Dermis blood vessel endothelial cell (primary cell): ENCODE results near the gene BASP1. TPM values are rescaled to one million over a fixed set of nuclear protein-coding genes. Genes with fewer than 3 reads are reported as not detected.
"Not testable (repeated sequence)": the region's sequence is repeated elsewhere in the genome, so short reads cannot be mapped to it uniquely, and the experiment has no call there.

Experiments used
- DNase-seq: peaks from one replicate; pipeline ENCODE4 v3.0.0; 2010
- total RNA-seq: library from RNA; depleted of rRNA; stranded (reverse); fragments of >200 nt; gene quantifications from 2 replicates; pipeline ENCODE4 v1.2.3, GENCODE V29; 2014

Gene BASP1
- total RNA-seq, 1 donor from 2014 or later: 4.4 TPM

DNA sequence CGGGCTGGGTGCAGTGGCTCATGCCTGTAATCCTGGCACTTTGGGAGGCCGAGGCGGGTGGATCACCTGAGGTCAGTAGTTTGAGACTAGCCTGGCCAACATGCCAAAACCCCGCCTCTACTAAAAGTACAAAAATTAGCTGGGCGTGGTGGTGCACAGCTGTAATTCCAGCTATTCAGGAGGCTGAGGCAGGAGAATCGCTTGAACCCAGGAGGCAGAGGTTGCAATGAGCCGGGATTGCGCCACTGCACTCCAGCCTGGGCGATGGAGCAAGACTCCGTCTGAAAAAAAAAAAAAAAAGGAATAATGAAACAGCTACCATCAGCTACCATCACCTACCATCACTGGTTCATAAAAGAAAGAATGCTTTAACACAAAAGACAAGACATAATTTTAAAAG, 25.9 kb upstream of the BASP1 start:
- DNase-seq: not testable (repeated sequence)

DNA sequence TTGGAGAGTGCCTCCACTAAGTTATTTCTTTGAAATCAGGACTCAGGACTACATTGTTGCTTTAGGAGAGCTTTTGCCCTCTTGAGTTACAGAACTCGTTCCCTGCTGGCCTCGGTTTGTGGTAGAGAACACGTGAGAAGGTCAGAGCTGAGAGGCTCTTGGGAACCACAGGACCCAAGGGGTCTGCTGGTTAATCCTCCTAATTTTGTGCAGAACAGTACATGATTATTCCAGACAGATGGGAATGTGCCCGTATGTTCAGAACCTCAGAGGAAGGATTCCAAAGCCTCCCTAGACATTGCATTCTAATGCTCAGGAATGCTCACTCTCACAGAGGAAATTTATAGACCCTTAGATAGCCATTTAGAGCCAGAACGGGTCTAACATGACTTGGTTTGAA, 25.2 kb upstream of the BASP1 start:
- DNase-seq: no peak

DNA sequence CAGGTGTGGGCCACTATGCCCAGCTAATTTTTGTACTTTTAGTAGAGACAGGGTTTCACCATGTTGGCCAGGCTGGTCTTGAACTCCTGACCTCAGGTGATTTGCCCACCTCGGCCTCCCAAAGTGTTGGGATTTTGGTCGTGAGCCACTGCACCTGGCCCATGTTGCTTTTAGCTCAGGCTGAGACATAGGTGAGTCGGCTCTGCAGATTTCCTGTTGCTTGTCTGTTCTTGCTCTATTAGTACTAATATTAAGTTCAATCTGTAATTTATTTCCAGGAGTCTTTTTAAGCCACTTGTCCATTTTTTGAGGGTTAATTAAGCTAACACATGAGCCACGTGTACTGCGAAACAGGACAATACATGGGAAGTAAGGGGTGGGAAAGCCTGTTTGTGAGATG, 21.4 kb upstream of the BASP1 start:
- no peak for DNase-seq

DNA sequence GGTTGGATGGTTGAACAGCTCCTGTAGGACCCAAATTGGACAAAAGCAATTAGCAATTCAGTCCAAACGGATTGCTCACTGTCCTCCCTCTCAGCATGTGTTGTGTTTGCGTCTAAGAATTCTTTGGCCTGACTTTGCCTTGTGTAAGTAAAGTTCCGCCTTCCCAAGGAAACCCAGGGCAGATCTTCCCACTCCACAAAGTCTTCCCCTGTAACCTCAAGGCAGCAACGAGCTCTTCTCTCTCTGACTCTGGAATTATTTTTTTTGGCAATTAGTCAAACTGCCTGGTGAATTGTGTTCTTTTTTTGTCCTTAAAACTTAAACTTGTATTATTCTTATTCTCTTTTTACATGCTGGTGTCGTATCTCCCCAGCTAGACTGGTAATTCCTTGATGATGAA, 20.7 kb upstream of the BASP1 start:
- DNase-seq: peak; percentile 16

DNA sequence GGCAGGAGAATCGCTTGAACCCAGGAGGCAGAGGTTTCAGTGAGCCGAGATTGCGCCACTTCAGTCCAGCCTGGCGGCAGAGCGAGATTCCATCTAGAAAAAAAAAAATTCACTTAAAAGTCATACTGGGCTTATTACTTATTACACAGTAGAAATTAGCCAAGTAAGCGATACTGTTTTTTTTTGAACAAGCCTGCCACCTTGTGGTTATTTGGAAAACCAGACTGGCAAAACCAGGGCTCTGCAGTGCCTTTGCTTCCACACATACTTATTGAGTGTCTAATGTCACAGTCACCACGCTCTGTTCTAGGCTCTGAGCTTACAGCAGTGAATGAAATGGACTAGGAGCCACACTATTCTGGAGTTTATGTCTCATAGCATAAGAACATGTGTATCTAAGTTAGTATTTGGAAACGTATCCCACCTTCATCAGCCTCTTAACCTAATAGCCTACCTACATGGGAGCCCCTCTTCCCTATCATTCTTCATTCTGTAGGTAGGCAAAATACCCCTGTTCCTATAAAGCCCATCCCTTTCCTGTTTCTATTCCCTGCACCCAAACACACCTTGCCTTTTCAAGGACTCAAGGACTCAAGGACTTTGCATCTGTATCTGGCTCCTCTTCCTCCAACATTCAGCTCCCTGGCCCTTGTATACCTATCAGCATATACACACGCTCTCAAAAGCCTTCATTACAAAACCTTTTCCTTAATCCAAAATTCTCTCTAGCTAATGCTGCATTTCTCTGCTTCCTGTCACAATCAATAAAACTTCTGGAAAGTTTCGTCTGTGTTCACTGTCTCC, 13.9 kb upstream of the BASP1 start:
- peak; percentile 84 for DNase-seq

DNA sequence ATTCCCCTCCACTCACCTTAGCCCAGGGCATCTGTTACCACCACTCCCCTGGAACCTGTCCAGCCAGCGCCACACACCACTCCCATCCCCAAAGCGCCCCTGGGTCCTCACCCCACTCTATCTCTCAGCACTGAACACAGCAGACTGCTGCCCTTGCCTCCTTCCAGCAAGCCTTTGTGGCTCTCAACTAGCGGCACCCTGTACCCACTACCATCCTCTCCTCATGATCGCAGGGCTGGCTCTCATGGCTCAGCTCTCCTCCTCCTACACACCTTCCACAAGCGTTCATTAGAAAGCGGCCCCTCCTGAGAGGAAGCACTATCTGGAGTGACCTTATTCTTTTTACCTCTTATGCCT, 13.3 kb upstream of the BASP1 start:
- no peak for DNase-seq

DNA sequence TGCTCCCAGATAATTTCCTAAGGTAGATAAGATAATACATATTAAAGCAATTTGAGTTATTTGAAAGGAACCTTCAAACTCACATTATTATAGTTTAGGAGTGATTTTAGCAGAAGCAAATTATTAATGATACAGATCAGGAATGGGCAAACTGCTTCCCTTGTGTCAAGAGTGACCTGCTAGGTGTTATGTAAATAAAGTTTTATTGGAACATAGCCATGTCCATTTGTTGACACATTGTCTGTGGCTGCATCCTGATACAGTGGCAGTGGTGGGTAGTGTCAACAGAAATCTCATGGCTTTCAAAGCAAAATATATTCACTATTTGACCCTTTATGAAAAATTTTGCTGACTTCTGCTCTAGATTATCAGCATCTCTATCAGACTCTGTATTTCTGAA, 11.4 kb upstream of the BASP1 start:
- DNase-seq: no peak

DNA sequence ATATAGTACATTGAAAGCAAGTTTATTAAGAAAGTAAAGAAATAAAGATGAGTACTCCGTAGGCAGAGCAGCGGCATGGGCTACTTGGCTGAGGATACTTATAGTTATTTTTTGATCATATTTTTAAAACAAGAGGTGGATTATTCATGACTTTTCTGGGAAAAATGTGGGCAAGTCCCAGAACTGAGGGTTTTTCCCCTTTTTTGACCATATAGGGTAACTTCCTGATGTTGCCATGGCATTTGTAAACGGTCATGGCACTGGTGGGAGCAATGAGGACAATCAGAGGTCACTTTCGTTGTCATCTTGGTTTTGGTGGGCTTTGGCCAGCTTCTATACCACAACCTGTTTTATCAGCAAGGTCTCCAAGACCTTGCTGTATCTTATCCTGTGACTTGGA, 5.2 kb upstream of the BASP1 start:
- DNase-seq: no peak

DNA sequence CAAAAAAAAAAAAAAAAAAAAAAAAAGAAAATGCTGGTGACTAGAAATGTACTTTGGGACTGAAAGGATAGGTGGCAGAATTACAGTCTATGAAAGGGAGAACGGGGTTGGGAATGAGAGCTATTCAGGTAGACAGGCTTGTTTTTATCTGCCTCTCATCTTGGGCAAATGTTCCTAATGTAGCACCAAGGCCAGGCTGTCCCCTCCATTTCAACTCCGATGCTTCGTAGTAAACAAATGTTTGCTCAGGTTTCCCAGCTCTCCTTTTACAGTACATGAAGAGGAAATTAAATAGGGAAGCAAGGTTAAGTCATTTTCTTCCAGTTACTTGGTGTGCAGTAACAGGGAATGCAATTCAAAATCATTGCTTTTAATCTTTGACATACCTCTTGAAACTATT, 4.4 kb upstream of the BASP1 start:
- DNase-seq: no peak

DNA sequence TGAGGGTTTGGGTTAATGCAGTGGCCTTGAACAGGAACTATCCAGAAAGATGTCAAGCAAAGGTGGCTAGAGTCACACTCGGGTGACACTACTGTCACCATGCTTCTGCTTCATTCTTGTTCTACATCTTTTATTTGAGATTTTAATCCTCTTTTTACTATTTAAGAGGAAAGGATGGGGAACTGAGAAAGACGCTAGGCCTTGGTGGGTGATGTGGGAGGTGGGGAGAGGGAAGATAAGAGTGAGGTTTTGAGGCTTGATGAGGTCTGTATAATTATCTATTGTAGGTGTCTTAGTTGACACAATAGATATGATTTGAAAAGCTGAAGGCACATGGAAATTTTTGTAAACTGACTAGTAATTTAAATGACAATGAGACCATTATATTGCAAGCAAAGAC, 3.5 kb upstream of the BASP1 start:
- DNase-seq: no peak

DNA sequence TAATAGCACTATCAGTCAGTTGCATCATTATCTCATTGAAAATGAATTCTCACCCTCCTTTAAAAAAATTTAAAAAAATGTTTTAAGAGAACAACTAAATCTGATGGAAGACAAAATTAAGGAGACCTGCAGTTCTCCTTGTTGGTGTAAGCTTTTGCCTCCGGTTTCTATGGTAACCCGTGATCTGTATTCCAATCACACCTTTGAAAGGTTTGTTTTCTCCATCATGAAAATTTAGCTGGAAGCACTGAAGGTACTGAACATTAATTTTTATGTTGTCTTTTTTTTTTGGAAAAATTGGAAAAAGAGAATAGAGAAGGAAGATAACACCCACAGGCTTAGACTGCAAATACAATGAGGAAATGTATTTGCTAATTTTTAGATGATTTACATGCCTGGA, 2.5 kb upstream of the BASP1 start:
- no peak for DNase-seq

DNA sequence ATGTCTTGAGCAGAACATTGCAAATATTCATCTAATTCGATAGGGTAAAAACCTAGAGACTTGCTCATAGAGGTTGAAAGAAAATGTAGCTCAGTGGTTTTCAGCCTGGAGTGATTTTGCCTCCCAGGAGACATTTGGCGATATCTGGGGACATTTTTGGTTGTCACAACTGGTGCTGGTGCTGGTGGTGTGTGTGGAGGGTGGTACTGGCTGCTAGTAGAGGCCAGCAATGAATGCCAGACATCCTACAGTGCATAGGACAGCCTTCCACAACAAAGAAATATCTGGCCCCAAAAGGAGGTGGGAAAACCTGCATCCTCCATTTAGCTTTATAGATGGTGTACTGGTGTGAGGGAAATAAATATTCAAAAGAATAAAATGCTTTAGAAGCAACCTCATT, 2.1 kb upstream of the BASP1 start:
- DNase-seq: no peak

DNA sequence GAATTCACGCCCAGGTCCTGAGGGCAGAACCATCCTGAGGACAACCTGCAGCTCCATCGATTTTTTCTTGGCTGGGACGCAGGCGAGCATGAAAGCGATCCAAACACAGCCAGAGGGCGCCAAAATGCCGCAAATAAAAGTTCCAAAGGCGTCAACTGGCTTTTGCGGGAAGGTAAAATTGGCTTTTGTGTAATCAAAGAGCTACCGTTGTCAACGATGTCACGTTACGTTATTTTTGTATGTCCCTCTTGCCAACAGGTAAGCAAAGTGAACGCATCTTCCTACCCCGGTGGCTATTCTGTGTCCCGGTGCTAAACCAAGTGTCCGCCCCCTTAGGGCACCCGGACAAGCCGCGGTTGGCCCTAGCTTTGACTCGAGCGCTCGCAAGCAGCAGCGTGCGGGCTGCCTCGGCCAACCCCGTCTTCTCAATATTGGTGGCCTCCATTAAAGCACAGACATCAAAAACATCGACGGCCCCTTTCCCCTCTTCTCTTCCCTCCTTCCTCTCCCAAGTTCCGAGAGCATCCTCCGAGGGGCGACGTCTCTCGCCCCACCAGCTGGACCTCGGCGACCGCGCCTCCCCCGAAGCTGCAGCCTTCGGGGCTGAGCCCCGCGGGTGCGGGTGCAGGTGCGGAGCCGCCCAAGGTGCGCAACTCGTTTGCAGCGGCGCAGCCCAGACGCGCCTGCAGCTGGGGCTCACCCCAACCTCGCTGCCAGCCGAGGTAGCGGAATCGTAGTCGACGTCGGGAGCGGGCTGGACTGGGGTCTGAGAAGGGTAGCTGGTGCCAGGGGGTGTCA, 1.1 kb upstream of the BASP1 start:
- peak; percentile 89 for DNase-seq

DNA sequence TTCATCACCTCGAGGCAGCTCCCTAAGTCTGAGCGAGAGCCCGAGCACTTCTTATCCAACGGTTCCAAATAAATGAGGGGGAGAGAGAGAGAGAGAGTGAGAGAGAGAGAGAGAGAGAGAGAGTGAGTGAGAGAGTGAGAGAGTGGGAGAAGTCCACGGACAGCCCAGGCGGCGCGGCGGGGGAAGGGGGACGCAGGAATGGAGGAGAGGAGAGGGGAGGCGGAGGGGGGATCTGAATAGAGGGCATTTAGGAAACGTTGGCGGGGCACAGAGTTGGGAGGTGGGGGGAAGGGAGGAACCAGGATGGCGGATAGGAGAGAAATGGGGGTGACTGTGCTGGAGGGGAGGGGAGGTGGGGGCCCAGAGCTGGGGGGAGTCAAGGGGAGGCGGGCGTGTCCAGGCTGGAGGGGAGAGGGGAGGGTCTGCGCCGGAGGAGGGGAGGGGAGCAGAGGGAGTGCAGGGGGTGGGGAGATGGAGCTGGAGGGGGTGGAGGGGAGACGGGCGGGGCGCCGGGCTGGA, 398 bp upstream of the BASP1 start:
- DNase-seq: peak; percentile 19

DNA sequence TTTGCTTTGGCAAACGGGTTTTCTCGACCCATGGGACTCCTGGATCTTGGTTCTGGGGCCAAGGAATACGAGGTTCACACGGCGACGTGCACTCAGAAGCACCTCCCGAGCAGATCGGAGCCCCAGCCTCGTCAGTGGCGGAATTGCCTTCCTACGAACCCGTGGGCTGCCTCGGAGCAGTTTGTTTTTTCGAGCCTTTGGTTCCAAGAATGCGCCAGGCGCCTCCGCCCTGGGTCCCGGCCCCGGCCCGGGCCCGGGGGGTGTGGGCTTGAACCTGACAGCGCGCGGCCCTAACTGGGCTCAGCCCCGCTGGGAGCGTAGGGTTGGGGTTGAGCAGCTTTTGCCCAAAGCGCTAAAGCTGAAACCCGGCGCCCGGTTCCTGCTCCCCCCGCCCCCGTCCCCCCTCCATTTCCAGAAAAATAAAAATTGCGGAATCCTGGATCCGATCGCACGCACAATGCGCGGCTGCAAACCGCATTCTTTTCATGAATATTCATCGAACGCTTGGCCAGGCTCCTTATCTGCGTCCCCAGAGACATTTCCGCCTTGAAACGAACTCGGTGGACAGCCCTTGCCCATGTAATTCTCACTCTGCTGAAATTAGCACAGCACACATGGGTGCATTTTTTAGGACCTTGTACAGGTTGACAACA, 1.0 kb downstream of the BASP1 start:
- DNase-seq: peak; percentile 47

DNA sequence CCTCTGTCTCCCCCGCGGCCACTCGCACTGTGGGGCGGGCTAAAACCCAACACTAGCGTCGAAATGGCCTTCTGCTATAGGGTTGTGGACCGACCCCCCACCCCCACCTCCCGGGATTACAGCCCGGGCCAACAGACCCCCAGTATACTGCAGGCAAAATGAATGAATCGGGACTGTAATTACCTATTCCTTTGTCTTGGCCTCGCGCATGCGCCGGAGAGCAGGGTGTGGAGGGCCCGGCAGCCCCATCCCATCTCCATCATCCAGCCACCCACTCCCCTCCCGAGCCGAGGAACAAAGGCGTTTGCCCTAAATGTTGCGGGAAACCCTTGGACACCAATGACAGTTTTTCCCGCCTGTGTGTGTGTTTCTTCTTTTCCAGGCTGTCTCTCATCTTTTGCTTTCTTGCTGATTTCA, 1.6 kb downstream of the BASP1 start:
- DNase-seq: peak; percentile 56

DNA sequence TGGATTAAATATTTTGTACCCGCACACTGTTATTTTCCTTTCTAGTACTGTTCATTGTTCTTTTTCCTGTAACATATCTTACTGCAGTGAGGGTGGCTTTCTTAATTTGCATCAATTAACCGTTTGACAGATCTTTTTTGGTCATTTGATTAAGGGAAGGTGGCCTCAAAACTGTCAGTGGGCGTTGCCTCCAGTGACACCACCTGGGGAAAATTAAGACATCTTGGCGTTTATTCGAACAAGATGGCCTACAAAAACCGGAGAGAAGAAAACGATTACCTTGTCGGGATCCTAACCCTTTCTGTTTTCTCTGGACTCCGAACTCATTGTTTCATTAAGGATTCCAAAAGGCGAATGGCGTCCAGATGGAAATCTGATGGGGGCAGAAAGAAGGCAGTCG, 2.0 kb downstream of the BASP1 start:
- no peak for DNase-seq

DNA sequence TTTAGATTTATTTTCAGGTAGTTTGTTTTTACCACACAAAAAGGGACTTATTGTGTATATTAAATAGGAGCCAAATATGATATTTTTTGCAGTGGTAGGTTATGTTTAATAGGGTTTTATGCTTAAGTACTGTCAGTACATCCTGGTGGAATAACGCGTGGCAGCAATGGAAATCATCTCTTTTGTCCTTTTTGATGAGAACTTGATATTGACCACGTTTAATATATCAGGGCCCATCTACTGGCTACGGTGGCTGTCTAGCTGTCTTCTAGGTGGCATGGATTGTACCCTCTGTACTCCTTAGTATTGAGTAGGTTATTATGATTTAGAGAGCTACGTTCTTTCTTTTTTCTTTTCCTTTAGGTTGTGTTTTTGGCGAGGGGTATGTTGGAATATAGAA, 2.6 kb downstream of the BASP1 start:
- no peak for DNase-seq

DNA sequence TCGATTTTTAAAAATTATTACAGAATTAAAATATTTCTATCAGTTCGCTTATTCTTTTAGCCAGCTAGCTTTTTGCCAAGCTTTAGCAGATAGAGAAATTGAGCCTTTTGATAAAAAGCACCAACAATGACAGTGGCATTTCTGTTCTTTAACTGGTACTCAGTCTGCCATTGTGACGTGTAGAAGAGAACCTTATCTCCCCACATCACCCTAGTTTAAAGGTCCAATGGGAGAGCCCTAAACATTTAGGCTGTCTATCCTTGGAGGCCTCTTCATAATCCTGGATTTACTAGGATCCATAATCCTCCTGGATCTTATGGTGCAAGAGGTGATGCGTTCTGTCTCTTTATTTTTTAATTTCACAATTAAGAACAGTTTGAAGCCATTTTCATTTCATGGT, 3.0 kb downstream of the BASP1 start:
- no peak for DNase-seq

DNA sequence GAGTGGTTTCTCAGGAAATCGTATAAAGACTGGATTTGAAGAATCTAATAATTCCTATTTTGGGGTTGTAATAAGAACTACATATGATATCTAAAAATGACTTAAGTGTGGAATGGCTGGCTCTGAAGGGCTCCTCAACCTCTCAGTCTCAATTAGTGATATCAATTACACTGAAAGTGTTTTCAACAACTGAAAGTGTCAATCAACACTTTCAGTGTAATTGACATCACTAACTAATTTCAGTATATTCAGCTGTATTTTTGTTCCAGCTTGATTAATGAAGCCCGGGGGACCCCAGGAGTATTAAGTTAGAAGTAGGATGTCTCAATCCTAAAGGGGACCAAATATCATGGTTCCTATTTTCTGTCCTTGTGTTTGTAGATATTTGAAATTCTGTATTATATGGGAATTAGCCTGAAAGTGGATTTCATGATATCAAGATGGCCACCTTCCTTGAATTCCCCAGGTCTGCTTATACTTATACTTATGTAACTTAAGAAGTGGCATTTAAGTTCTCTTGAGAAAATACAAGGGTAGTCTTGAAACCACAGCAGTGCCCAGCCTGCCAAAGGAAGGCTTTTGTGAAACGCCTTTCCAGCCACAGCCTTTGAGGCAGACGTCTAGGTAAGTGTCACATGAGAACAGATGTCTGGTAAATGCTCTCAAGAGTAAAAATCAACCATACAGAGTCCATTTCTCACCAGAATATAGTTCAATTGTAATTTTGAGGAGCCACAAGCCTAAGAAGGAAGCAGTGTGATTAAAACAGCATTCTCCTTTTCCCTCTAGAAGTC, 4.6 kb downstream of the BASP1 start:
- no peak for DNase-seq

DNA sequence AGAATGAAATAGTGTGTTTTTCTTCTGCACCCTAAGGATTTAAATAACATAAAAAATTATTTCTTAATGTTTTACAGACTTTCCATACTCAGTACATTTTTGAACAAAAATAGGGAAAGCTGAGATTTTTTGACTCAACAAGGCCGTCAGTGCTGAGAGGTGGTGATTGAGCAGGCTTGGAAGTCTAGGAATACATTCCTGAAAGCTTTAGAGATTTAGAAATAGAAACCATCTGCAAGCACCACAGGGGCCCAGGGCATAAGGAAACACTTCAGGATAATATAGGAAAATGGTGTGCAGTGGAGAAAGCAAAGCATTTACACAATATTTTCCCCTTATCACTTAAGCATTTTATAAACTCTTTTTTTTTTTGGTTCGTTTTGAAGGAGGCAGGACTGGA, 5.2 kb downstream of the BASP1 start:
- no peak for DNase-seq

DNA sequence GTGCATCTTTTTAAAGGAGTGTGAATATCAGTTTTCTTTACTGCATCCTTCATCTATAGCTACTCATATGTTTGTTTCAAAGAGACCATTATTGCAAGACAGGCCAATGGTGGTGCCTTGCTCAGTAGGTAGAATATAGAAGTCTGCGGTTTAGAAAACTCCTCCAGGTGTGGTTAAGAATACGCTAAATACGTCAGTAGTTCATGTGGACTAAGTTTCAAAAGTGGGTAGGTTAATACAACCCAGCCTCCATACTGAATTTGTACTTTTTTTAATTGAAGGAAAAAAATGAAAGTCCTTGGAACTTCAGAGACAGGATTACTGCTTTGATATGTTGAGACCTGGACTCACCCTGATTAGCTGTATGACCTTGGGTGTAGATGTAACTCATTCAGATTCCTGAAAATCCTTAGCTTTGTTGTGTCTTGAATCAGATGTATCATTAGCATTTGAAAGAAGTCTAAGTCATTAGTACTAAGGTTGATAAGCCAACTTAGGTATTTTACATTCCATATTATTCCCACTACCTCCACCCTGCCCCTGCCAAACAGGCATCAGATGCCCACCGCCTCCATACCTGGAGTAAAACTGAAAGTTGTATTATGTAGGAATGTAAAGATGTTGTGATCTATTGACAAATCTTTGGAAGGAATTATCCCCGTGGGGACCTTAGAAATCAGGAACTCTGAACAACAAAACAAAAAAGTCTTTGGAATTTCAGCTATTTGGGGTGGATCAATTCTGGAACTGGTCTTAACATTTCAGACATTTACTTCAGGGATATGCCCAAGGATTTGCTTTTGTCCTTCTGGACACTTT, 6.1 kb downstream of the BASP1 start:
- DNase-seq: no peak
